GM19324 (cell line): ENCODE measurements around the gene CWC22.
"Not testable (repeated sequence)": the region's sequence is repeated elsewhere in the genome, so short reads cannot be mapped to it uniquely, and the experiment has no call there.

Experiments used
- ATAC-seq: cut with Tn5 transposase; IDR thresholded peaks from one replicate; pipeline ENCODE4 v1.9.1; 2021; ENCODE audit warnings: mild to moderate bottlenecking, moderate library complexity; ENCODE audit not compliant: unreplicated experiment, low FRiP score

Gene CWC22

DNA sequence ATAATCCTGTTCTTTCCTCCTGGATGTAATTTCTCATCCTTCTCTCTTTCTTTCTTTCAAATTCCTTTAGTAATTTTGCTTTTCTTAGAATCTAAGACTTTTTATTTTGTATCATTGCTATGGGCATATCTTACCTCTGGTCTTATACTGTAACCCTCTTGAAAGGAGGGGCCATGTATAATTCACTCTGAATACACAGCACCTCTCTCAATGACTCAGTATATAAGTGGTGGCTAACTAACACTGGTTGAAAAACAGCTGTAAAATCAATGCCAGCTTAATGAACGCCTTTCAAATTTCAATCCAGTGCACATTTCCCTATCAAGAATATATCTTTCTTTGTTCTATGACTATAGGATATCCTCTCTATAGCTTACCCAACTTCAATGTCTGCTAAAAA lies 53.7 kb downstream of the CWC22 start:
- ATAC-seq: no peak

DNA sequence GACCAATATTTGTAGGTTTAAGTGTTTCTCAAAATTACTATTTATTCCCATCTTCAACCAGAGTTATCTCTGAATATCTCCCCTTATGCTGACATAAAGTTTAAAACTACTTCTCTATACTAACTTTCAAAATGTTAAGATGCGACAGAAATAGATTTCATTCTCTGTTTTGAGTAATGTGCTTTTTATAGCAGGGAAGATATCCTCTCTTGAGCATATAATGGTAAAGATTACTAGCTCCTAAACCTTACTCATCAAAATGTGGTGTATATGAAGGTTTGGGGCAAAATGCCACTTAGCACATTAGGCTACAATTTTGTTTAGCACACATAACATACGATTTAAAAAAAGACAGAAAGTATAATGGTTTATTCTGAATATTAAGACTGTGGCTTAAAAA lies 54.4 kb downstream of the CWC22 start:
- ATAC-seq: no peak

DNA sequence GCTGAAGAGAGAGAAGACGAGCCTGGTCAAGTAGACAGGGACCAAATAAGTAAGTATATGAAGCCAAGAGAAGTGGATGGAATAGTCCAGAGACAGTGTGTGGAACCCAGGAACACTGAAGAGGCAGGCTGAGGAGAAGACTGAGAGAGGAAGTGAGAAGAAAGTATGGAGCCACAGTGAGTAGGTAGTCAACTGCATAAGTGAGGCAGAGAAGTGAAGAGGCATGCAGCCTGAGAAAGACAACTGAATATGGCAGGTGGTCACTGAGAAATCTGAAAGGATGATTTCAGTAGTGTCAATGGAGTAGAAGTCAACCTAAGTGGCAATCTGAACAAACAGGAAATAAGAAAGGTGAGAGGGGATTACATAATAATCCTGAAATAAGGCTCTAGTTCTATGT lies 55.4 kb downstream of the CWC22 start:
- ATAC-seq: no peak

DNA sequence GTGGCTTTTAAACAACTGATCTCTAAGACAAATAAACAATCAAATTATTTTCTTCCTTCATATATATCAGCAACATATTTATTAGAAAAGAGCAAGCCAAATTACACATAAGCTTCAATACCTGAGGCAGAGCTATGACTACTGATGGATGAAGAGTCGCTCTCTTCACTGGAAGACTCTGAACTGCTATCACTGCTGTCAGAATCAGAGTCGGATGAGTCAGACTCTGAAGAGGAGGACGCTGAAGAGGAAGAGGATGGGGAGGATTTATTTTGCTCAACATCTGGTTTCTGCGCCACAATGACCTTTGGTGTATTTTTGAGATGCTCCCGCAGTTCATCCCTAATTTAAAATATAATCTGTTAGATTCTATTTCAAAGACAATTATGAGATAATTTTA lies 56.7 kb downstream of the CWC22 start:
- ATAC-seq: no peak

DNA sequence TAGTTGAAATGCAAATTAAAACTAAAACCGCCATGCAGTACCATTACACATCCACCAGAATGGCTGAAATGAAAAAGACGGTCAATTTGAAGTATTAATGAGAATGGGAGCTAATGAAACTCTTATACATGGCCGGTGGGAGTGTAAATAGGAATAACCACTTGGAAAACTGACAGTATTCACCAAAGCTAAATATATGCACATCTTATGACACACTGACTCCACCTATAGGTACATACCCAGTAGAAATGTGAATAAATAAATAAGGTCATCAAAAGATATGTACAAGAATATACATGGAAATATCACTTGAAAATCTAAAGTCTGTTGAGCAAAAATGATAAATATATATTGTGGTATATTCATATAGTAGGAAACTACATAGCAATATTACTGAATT lies 57.7 kb downstream of the CWC22 start:
- ATAC-seq: no peak

DNA sequence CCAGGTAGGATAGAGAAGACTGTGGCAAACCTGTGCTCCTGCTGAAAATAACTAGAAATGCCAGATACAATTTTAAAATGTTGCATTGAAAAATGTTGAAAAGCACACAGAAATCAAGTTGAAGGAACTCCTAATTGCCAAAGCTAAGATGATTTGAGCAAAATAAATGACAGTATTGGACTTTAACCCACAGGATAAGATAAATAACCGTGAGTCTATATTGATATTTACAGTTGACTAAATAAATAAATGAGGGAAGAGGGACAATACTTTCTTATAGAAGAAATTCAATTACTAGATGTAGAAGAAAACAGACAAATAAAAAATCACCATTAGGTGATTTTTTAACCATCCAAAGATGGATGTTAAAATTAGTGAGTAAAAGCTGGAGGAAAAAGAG lies 59.0 kb downstream of the CWC22 start:
- no peak for ATAC-seq

DNA sequence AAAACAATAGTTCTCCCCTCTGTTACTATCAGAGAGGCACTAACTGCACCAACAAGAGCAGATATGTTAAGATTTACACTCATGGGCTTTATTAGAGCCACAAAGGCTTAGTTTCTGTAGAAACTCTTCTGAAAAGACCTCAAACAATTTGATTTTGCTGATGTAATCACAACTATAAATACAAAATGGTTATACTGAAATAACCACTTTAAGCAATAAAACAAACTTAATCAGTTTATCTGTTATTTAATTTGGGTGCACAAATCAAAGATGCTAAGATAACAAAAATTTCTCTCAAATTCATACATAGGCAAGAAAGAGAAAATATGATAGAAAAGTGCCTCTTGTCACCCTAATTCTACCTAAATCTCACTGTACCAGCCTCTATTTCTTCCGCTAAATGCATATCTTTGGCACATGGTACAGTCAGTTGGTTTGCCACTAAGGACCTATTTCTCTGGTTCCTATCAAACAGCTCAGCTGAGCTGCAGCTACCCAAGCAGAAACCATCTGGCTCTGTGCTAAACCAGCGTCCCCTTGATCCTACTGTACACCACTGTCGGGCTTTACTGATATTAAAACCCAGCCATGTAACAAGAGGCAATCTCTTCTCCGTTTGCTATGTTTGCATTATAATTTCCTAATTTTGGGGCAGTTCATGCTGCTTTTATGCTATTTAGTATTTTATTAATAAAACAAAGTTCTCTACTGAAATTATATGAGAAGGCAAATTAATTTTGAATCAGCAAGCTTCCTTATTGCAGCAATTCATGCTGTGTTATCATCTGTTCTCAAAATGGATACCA lies 60.1 kb downstream of the CWC22 start:
- no peak for ATAC-seq

DNA sequence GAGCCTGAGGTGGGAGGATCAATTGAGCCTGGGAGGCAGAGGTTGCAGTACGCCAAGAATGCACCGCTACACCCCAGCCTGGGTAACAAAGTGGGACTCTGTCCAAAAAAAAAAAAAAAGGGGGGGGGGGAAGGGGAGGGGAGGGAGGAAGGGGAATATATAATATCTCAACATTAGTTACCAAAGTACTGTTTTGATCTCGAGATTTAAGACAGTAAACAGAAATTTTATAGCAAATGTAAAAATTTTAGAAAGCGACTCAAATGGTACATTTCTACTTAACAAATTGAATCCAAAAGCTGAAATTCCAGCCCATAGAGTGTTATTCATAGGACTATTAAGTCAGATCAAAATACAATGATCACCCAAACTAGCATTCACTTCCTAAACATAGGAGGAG lies 60.8 kb downstream of the CWC22 start:
- no peak for ATAC-seq

DNA sequence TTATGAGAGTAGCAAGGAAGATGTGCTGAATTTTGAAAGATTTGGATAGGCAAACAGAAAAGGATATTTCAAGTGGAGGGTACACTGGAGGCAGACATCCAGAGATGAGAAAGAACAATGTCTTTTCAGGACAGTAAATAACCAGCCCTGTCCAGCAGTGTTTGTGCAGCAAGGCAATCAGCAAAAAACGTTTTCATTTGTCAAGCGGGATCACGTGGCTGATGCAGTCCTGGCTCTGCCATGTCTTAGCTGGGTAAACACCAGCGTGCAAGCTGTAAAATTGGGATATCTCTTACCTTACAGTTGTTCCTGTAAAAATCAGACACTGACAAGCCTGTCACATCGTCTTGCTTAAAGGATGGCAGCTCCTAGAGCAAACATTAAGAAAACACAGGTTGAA lies 67.8 kb downstream of the CWC22 start:
- ATAC-seq: no peak

DNA sequence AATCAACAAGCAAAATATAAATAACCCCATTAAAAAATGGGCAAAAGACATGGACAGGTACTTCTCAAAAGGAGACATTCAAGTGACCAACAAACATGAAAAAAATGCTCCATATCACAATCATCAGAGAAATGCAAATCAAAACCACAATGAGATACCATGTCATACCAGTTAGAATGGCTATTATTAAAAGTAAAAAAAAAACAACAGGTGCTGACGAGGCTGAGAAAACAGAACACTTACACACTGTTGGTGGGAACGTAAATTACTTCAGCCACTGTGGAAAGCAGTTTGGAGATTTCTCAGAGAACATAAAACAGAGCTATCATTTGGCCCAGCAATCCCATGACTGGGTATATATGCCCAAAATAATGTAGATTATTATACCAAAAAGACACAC lies 69.1 kb downstream of the CWC22 start:
- no peak for ATAC-seq

DNA sequence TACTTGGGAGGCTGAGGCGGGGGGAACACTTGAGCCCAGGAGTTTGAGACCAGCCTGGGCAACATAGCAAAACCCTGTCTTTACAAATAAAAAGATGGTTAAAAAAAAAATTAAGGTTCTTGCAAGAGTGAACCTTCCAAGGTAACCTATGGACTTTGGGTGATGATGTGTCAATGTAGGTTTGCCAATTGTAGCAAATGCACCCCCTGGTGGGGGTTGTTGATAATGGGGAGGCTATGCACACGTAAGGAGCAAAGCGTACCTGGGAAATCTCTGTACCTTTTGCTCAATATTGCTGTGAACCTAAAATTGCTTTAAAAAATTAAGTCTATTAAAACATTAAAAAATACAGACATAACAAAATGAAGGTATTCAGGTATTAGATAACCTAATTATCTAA lies 70.4 kb downstream of the CWC22 start:
- ATAC-seq: no peak

DNA sequence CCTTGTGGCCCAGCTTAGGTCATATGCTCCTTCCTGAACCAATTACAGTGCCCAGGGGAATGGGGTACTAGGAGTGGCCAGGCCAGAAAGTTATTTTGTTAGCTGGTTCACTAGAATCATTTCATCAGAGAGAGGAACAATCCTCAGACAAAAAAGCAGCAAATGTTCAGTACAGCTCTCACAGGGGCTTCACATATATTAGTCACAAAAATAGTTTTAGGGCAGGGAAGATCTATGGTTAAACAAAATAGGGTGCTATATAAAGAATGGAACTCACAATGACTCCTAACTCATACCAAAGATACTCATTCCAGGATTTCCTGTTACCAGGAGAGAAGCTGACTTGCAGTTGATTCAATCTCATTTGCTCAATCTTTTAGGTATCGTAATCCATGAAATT lies 71.0 kb downstream of the CWC22 start:
- ATAC-seq: no peak

DNA sequence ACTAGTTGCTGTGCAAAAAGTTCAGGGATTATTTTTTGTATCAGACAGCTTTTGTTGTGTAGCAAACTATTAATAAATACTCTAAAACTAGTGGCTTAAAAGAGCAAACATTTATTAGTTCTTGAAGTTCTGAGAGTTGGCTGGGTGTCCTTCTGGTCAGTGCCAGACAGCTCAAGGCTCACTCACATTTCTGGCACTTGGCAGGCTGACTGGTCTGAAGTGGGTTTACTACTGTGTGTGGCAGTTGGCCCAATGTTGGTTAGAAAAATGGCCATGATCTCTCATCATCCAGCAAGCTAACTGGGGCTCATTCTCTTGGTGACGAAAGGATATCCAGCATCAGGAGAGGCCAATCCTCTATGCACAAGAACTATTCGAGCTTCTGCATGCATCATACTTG lies 74.3 kb downstream of the CWC22 start:
- ATAC-seq: no peak

DNA sequence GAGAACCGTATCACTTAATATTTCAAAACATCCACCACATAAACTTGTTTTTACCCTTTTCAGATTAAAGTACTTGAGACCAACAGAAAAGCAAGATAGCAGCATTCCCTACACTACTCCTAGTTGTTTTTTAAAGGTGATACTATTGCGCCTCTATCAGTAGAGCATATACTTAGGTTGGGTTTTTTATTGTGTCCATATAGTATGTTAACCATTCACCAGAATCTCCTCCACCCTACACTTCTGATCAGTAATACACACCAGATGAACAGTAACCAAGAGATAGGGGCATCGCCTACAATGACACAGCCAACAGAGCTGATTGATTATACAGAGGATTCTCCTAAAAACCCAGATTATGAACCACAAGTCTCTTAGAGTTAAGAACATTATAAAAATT lies 75.6 kb downstream of the CWC22 start:
- no peak for ATAC-seq

DNA sequence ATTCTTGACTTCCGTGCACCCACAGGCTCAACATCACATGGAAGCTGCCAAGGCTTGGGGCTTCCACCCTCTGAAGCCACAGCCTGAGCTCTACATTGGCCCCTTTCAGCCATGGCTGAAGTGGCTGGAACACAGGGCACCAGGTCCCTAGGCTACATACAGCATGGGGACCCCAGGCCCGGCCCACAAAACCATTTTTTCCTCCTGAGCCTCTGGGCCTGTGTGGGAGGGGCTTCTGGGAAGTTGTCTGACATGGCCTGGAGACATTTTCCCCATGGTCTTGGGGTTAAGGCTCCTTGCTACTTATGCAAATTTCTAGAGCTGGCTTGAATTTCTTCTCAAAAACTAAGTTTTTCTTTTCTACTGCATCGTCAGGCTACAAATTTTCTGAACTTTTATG lies 77.1 kb downstream of the CWC22 start:
- not testable (repeated sequence) for ATAC-seq

DNA sequence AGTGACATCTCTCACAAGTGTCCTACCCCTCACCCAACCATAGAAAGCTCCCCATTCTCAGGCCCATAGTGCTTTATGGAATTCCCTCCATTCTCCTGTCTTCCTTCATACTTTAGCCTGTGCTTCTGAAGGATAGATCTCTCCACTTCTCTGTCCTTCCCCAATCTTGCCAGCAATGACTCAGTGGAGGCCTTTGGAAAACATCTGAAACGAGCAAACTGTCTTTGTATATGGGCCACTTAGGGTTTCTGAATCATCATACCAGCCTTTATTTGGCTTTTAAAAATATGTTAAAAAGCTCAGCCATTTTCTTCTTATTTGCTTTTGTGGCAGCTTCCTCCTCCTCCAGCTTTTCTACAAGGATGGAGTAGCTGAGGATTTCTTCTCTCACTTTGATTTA lies 80.1 kb downstream of the CWC22 start:
- ATAC-seq: no peak

DNA sequence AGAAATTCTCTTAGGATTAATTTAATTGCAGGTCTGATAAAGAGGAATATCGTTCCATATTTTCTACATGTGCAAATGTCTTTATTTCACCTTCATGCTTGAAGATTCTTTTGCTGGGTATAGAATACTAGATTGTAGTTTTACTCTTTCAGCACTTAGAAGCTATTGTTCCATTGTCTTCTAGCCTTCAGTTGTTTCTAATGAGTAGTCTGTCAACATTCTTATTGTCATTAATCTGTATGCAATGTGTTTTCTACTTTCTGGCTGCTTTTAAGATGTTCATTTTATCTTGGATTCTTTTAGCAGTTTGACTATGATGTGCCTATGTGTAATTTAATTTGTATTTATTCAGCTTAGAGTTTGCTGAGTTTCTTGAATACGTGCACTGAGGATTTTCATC lies 81.4 kb downstream of the CWC22 start:
- ATAC-seq: no peak

DNA sequence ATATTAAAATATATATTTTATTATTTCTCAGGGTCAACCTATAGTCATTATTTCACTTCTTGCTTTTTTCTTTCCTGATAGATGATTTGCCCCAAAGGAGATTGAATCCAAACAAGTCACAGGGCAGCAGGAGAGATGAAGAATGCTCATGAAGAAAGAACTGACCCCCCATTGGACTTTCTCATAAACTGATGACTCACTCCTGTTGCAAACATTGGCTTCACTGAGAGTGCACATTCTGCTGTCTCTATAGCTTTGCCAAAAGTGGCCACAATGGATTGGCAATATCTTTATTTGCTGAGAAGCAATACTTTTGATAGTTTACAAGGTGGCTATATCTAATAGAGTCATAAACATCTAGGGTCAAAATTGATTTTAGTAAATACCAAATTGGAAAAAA lies 89.8 kb downstream of the CWC22 start:
- ATAC-seq: no peak

DNA sequence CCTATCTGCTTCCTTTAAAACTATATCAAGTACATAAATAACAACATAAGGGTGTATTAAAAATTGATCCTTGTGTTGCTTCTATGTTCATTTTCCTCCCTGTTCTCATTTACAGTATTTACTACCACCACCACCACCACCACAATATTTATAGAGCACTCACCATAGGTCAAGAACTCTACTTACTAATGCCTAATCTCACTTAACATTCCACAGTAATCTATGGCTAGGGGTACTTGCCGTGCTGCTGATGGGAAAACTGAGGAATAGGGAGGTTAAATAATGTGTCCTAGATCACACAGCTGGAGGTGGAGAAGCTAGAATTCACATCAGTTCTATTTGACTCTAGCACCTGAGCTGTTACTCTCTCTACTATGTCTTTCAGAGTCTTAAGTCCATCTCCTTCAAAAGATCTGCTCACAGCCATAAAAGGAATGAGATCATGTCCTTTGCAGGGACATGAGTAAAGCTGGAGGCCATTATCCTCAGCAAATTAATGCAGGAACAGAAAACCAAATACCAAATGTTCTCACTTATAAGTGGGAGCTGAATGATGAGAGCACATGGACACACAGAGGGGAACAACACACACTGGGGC lies 91.6 kb downstream of the CWC22 start:
- no peak for ATAC-seq

DNA sequence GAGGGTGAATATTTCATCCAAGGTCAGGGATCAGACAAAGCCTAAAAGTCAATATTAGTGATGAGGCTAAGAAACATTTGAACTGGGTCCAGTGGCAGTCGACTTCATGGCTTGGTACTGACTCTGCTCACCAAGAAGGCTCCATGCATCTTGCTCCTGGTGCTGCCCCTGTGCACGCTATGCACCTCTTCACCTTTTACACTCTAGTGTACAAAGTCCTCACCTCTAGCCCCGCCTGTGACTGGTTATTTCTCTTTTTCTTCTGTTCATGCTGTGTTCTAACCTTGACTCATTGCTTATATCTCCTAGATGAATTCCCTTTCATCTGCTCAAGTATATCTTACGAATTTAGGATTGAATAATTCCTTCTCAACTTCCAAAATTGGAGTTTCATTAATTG lies 93.3 kb downstream of the CWC22 start:
- ATAC-seq: no peak

DNA sequence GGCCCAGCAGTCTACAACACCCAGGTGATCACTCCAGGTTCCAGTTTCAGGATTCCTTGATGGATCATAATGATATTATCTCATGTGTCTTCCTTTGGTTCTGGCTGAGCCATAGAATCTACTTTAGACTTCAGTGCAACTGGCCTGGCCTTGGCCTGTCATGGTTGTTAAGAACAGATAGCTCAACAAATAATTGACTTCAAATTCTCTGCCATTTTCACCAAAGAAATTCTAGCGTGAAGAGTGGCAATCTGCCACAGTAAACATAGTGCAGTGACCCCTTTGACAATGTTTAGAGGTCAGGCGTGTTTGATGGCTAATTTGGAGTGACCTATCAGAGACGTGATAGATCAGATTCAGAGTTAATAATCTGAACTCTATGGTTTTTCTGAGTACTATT lies 95.5 kb downstream of the CWC22 start:
- ATAC-seq: no peak

DNA sequence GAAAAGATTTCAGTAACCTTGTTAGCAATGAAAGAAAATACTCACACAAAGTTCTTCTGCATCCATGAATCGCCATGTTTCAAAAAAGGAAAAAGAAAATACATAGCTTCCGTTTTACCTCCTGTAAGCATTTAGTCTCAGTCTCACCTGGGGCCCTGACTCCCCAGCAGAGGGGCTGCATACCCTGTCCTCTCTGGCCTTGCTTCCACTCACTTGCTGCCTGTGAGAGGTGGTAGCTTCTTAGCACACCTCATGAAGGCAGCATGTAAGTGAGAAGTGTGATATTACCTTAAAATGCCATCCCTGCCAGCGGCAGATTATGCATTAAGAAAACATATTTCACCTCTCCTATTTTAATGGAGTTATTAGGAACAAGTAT lies 96.4 kb downstream of the CWC22 start:
- ATAC-seq: no peak
